SK-N-MC (cell line): Measurements from ENCODE around the gene CLSTN1.

Experiments
- EZH2 ChIP-seq: fragments of 200-600 bp; sonication (generic); IDR thresholded peaks from one replicate; pipeline ENCODE4 v1.6.1; 2017; ENCODE audit warnings: antibody characterized with exemption
- FOXP2 ChIP-seq: optimal IDR thresholded peaks from 2 replicates; pipeline ENCODE3; 2011; ENCODE audit warnings: mild to moderate bottlenecking, moderate library complexity; ENCODE audit not compliant: insufficient read depth; ENCODE audit errors: extremely low read length, control extremely low read depth
- POLR2AphosphoS5 ChIP-seq: IDR thresholded peaks from 2 replicates; pipeline ENCODE4 v1.6.1; 2012; ENCODE audit warnings: mild to moderate bottlenecking, low read depth, low read length, borderline replicate concordance

- TF ChIP-seq EZH2: no peak
- no peak for TF ChIP-seq POLR2AphosphoS5
- no peak for TF ChIP-seq FOXP2
Observed at GRCh38 chr1:9816199-9816598, 7.6 kb downstream of the CLSTN1 start.
